HepG2 (cell line): ENCODE measurements around the gene GABRR2. TPM values are rescaled to one million over a fixed set of nuclear protein-coding genes. Genes with fewer than 3 reads are reported as not detected.

ENCODE experiments used
- GABPA ChIP-seq, 2 experiments: IDR thresholded peaks; 2 replicates each; pipeline ENCODE4 v1.6.1; 2011 to 2016; ENCODE audit warnings: low read depth in 2 of 2, low read length in 1 of 2, missing biosample characterization in 1 of 2, missing genetic modification characterization in 1 of 2
- SNAPC4 ChIP-seq: sonication (generic); formaldehyde crosslinking; IDR thresholded peaks from 2 replicates; pipeline ENCODE4 v1.4.0; 2020; ENCODE audit warnings: mild to moderate bottlenecking, missing genetic modification reagents
- UBTF ChIP-seq: sonication (generic); formaldehyde crosslinking; IDR thresholded peaks from 2 replicates; pipeline ENCODE4 v1.4.0; 2020; ENCODE audit warnings: mild to moderate bottlenecking, missing genetic modification reagents
- ZNF629 ChIP-seq: sonication (generic); formaldehyde crosslinking; conservative IDR thresholded peaks from 2 replicates; pipeline ENCODE4 v1.5.0; 2020; ENCODE audit warnings: missing genetic modification reagents
- polyA plus RNA-seq, 8 experiments: library from polyadenylated mRNA; depleted of rRNA in 3 of 8; stranded (reverse) in 7 of 8; unstranded in 1 of 8; fragments of >200 nt; fragmentation: Illumina TruSeq in 4 of 8; extraction: Trizol in 4 of 8; gene quantifications; 2 replicates each; pipeline versions ENCODE4 v1.2.1 to v1.2.3, GENCODE V29; 2011 to 2016; ENCODE audit warnings: low read depth in 4 of 8, missing spikeins in 1 of 8, mixed read lengths in 1 of 8; ENCODE audit not compliant: insufficient read depth in 1 of 8
- total RNA-seq, 5 experiments: library from RNA; depleted of rRNA; stranded (reverse); fragments of >200 nt; fragmentation: Illumina TruSeq; extraction: Trizol; gene quantifications; 2 replicates each; pipeline ENCODE4 v1.2.3, GENCODE V29; 2016; ENCODE audit warnings: low read depth in 1 of 5

GABRR2 gene
- total and polyA plus RNA-seq, 2 of the 13 experiments (the other 11 are each of a cell fraction or from before 2014, with no cell fraction given) = 0.13 TPM; not detected in 1

- TF ChIP-seq SNAPC4 (CRISPR knock-in tag) = no peak
- no peak for TF ChIP-seq ZNF629 (CRISPR knock-in tag)
- no peak for TF ChIP-seq GABPA (IDR thresholded peaks at IDR 0.05; ENCODE audit: low read depth, low read length)
- TF ChIP-seq GABPA (CRISPR knock-in tag; IDR thresholded peaks at IDR 0.05; ENCODE audit: low read depth) = no peak
- TF ChIP-seq UBTF = no peak
Measured at GRCh38 chr6:89244241-89244985, 70.7 kb downstream of the GABRR2 start (continued).
